Transverse colon (tissue), 4 donors: ENCODE data around the gene SSBP2.

Source experiments
- EP300 ChIP-seq: sonication (generic); formaldehyde crosslinking; IDR thresholded peaks from one replicate; pipeline ENCODE4 v1.6.1; 2017; ENCODE audit warnings: antibody characterized with exemption, low read depth
- POLR2A ChIP-seq: fragments of 450-650 bp; IDR thresholded peaks from one replicate; pipeline ENCODE4 v1.6.1; 2016; ENCODE audit warnings: antibody characterized with exemption, mild to moderate bottlenecking, moderate library complexity
- POLR2AphosphoS5 ChIP-seq, 3 donors: sonication (generic); formaldehyde crosslinking; IDR thresholded peaks; one replicate each; pipeline ENCODE4 v1.6.1; 2016; ENCODE audit warnings: antibody characterized with exemption in 3 of 3
- TF ChIP-seq, protein P1 (sequence below), 5 experiments: fragments of 200-600 bp in 3 of 5; fragments of 450-650 bp in 2 of 5; sonication (generic) in 3 of 5; IDR thresholded peaks; 1 replicate in 2 of 5; 2 replicates in 3 of 5; pipeline ENCODE4 v1.5.1; 2016 to 2017; ENCODE audit warnings: antibody characterized with exemption in 5 of 5, inconsistent platforms in 3 of 5, mild to moderate bottlenecking in 2 of 5, moderate library complexity in 1 of 5

DNA sequence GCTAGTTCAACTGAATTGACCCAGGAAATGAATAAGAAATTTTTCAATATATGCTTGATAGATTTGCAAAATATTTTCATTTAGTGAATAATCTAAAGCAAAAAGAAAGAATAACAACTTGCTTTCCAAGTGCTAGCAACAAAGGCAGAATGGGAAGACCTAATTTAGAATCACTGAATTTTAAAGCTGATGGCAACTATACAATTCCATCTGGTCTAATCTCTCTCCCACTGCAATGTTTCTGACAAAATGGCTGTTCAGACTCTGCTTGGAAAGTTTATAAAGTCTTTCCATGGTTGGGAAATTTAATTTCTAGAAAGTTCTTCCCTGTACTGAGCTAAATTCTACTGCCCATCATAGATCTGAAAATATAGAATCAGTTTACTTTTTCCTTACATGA, 281.2 kb downstream of the SSBP2 start:
- TF ChIP-seq, protein P1, sequence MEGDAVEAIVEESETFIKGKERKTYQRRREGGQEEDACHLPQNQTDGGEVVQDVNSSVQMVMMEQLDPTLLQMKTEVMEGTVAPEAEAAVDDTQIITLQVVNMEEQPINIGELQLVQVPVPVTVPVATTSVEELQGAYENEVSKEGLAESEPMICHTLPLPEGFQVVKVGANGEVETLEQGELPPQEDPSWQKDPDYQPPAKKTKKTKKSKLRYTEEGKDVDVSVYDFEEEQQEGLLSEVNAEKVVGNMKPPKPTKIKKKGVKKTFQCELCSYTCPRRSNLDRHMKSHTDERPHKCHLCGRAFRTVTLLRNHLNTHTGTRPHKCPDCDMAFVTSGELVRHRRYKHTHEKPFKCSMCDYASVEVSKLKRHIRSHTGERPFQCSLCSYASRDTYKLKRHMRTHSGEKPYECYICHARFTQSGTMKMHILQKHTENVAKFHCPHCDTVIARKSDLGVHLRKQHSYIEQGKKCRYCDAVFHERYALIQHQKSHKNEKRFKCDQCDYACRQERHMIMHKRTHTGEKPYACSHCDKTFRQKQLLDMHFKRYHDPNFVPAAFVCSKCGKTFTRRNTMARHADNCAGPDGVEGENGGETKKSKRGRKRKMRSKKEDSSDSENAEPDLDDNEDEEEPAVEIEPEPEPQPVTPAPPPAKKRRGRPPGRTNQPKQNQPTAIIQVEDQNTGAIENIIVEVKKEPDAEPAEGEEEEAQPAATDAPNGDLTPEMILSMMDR (IDR thresholded peaks at IDR 0.05), result no peak
- no peak for TF ChIP-seq POLR2AphosphoS5 (IDR thresholded peaks at IDR 0.05)
- TF ChIP-seq EP300, result no peak
- TF ChIP-seq POLR2A, result no peak
